GM18907 (cell line): ENCODE results near the gene TMEM126B.
"Not testable (repeated sequence)": the region's sequence is repeated elsewhere in the genome, so short reads cannot be mapped to it uniquely, and the experiment has no call there.

Source experiments
- ATAC-seq: cut with Tn5 transposase; IDR thresholded peaks from one replicate; pipeline ENCODE4 v1.9.1; 2021; ENCODE audit warnings: mild to moderate bottlenecking, moderate library complexity; ENCODE audit not compliant: unreplicated experiment

TMEM126B gene

GRCh38 chr11:85627998-85628770 is at the start of gene TMEM126B:
TMEM126B (plus strand) TSS chr11:85628593; CDS start chr11:85628608, 15 bp downstream.
- peak; percentile 99 for ATAC-seq

GRCh38 chr11:85582111-85582510 is 46.3 kb upstream of the TMEM126B start:
- ATAC-seq, result peak; percentile 58

- ATAC-seq, result no peak
Observed at GRCh38 chr11:85589373-85589772, 39.0 kb upstream of the TMEM126B start.

- ATAC-seq, result peak; percentile 67
Observed at GRCh38 chr11:85590848-85591483, 37.4 kb upstream of the TMEM126B start.

- ATAC-seq, result peak; percentile 73
Observed at GRCh38 chr11:85595285-85595884, 33.0 kb upstream of the TMEM126B start.

- no peak for ATAC-seq
Observed at GRCh38 chr11:85596886-85597285, 31.5 kb upstream of the TMEM126B start.

- no peak for ATAC-seq
Observed at GRCh38 chr11:85599083-85599482, 29.3 kb upstream of the TMEM126B start.

- ATAC-seq, result no peak
Observed at GRCh38 chr11:85602526-85603213, 25.7 kb upstream of the TMEM126B start.

GRCh38 chr11:85603220-85603619 is 25.2 kb upstream of the TMEM126B start:
- no peak for ATAC-seq

- not testable (repeated sequence) for ATAC-seq
Observed at GRCh38 chr11:85606237-85606636, 22.2 kb upstream of the TMEM126B start.

GRCh38 chr11:85608621-85609020 is 19.8 kb upstream of the TMEM126B start:
- ATAC-seq, result not testable (repeated sequence)

GRCh38 chr11:85609286-85609685 is 19.1 kb upstream of the TMEM126B start:
- not testable (repeated sequence) for ATAC-seq

- ATAC-seq, result not testable (repeated sequence)
Observed at GRCh38 chr11:85611643-85612042, 16.8 kb upstream of the TMEM126B start.

- ATAC-seq, result no peak
Observed at GRCh38 chr11:85619499-85619898, 8.9 kb upstream of the TMEM126B start.

GRCh38 chr11:85620256-85620655 is 8.1 kb upstream of the TMEM126B start:
- no peak for ATAC-seq

- no peak for ATAC-seq
Observed at GRCh38 chr11:85626496-85626895, 1.9 kb upstream of the TMEM126B start.

GRCh38 chr11:85627332-85627997 is 928 bp upstream of the TMEM126B start, which contains the start of gene DLG2:
DLG2 (minus strand) TSS chr11:85627344.
- peak; percentile 1 for ATAC-seq

GRCh38 chr11:85628771-85629341 is 463 bp downstream of the TMEM126B start:
- ATAC-seq, result peak; percentile 15

- ATAC-seq, result no peak
Observed at GRCh38 chr11:85634747-85635146, 6.4 kb downstream of the TMEM126B start.

GRCh38 chr11:85643191-85643614 is 14.8 kb downstream of the TMEM126B start:
- no peak for ATAC-seq
